HEK293 (cell line): ENCODE measurements around the gene N4BP2L2.

Source experiments
- CTCF ChIA-PET: fragments of 350-600 bp; formaldehyde crosslinking; extraction: SDS; loops from one replicate; lab custom pipeline; 2021; ENCODE audit warnings: antibody characterized with exemption; lab: Yijun Ruan, JAX
- POLR2A ChIA-PET: fragments of 300-600 bp; formaldehyde crosslinking; extraction: SDS; loops from one replicate; lab custom pipeline; 2020; ENCODE audit warnings: antibody characterized with exemption, inconsistent platforms; lab: Yijun Ruan, JAX
- H3K27ac ChIP-seq: fragments of 200-500 bp; sonication (Bioruptor generic); 2 replicates; pipeline ENCODE4 v1.5.1; 2014; ENCODE audit warnings: low read depth, low read length, control low read depth, inconsistent platforms; ENCODE audit errors: extremely low read depth
- H3K36me3 ChIP-seq, 2 experiments: fragments of 200-500 bp in 1 of 2; sonication (Bioruptor generic) in 1 of 2; 1 replicate in 1 of 2; 2 replicates in 1 of 2; pipeline ENCODE4 v1.5.1; 2014 to 2017; ENCODE audit warnings: inconsistent platforms in 2 of 2, low read length in 2 of 2; ENCODE audit not compliant: control insufficient read depth in 2 of 2, insufficient read depth in 1 of 2
- H3K4me1 ChIP-seq: fragments of 200-500 bp; sonication (Bioruptor generic); 2 replicates; pipeline ENCODE4 v1.5.1; 2014; ENCODE audit warnings: mild to moderate bottlenecking, low read length, inconsistent platforms; ENCODE audit not compliant: control insufficient read depth, insufficient read depth
- H3K4me3 ChIP-seq: 2 replicates; pipeline ENCODE4 v1.5.1; 2011; ENCODE audit warnings: low read depth, mild to moderate bottlenecking, control low read depth, low read length, moderate library complexity
- H3K9me3 ChIP-seq: fragments of 200-500 bp; sonication (Bioruptor generic); 2 replicates; pipeline ENCODE4 v1.5.1; 2014; ENCODE audit warnings: low read depth, low read length, inconsistent platforms; ENCODE audit not compliant: control insufficient read depth, insufficient read depth
- BCL11A ChIP-seq: fragments of 450-650 bp; formaldehyde crosslinking; IDR thresholded peaks from 2 replicates; pipeline ENCODE4 v1.5.1; 2016; ENCODE audit warnings: low read depth, missing biosample characterization, missing genetic modification characterization
- KLF7 ChIP-seq: fragments of 450-650 bp; formaldehyde crosslinking; IDR thresholded peaks from 2 replicates; pipeline ENCODE4 v1.5.1; 2016; ENCODE audit warnings: missing biosample characterization, missing genetic modification characterization, borderline replicate concordance
- MZF1 ChIP-seq: fragments of 450-650 bp; formaldehyde crosslinking; IDR thresholded peaks from 2 replicates; pipeline ENCODE4 v1.5.1; 2017; ENCODE audit warnings: missing biosample characterization, missing genetic modification characterization, borderline replicate concordance
- PRDM2 ChIP-seq: fragments of 450-650 bp; formaldehyde crosslinking; IDR thresholded peaks from 2 replicates; pipeline ENCODE4 v1.5.1; 2016; ENCODE audit warnings: missing biosample characterization, missing genetic modification characterization, borderline replicate concordance
- SCRT1 ChIP-seq: fragments of 450-650 bp; formaldehyde crosslinking; IDR thresholded peaks from 2 replicates; pipeline ENCODE4 v1.5.1; 2016; ENCODE audit warnings: missing biosample characterization, missing genetic modification characterization, borderline replicate concordance
- SP2 ChIP-seq: fragments of 450-650 bp; formaldehyde crosslinking; IDR thresholded peaks from 2 replicates; pipeline ENCODE4 v1.5.1; 2016; ENCODE audit warnings: missing biosample characterization, missing genetic modification characterization
- SP3 ChIP-seq: fragments of 450-650 bp; formaldehyde crosslinking; IDR thresholded peaks from 2 replicates; pipeline ENCODE4 v1.5.1; 2016; ENCODE audit warnings: missing biosample characterization, missing genetic modification characterization
- ZBTB8A ChIP-seq: fragments of 450-650 bp; formaldehyde crosslinking; IDR thresholded peaks from 2 replicates; pipeline ENCODE4 v1.5.1; 2016; ENCODE audit warnings: missing biosample characterization, missing genetic modification characterization
- ZNF202 ChIP-seq: fragments of 450-650 bp; formaldehyde crosslinking; IDR thresholded peaks from 2 replicates; pipeline ENCODE4 v1.5.1; 2016; ENCODE audit warnings: missing biosample characterization, missing genetic modification characterization, borderline replicate concordance
- ZNF23 ChIP-seq: fragments of 450-650 bp; formaldehyde crosslinking; IDR thresholded peaks from 2 replicates; pipeline ENCODE4 v1.5.1; 2016; ENCODE audit warnings: missing biosample characterization, missing genetic modification characterization, borderline replicate concordance
- ZNF280C ChIP-seq: fragments of 450-650 bp; formaldehyde crosslinking; IDR thresholded peaks from 2 replicates; pipeline ENCODE4 v1.5.1; 2016; ENCODE audit warnings: missing biosample characterization, missing genetic modification characterization
- ZNF394 ChIP-seq: fragments of 450-650 bp; formaldehyde crosslinking; IDR thresholded peaks from 2 replicates; pipeline ENCODE4 v1.5.1; 2016; ENCODE audit warnings: missing biosample characterization, missing genetic modification characterization, mild to moderate bottlenecking, moderate library complexity, borderline replicate concordance
- ZNF404 ChIP-seq: fragments of 450-650 bp; formaldehyde crosslinking; IDR thresholded peaks from 2 replicates; pipeline ENCODE4 v1.5.1; 2017; ENCODE audit warnings: missing biosample characterization, missing genetic modification characterization
- ZNF530 ChIP-seq: fragments of 450-650 bp; formaldehyde crosslinking; IDR thresholded peaks from 2 replicates; pipeline ENCODE4 v1.5.1; 2016; ENCODE audit warnings: low read depth, missing biosample characterization, missing genetic modification characterization
- ZNF558 ChIP-seq: fragments of 450-650 bp; formaldehyde crosslinking; IDR thresholded peaks from 2 replicates; pipeline ENCODE4 v1.5.1; 2016; ENCODE audit warnings: missing biosample characterization, missing genetic modification characterization
- ZNF560 ChIP-seq: fragments of 450-650 bp; formaldehyde crosslinking; IDR thresholded peaks from 2 replicates; pipeline ENCODE4 v1.5.1; 2017; ENCODE audit warnings: missing biosample characterization, missing genetic modification characterization, borderline replicate concordance
- ZNF600 ChIP-seq: fragments of 450-650 bp; formaldehyde crosslinking; IDR thresholded peaks from 2 replicates; pipeline ENCODE4 v1.5.1; 2016; ENCODE audit warnings: missing biosample characterization, missing genetic modification characterization
- ZNF621 ChIP-seq: fragments of 450-650 bp; formaldehyde crosslinking; IDR thresholded peaks from 2 replicates; pipeline ENCODE4 v1.5.1; 2017; ENCODE audit warnings: missing biosample characterization, missing genetic modification characterization
- ZNF623 ChIP-seq: fragments of 450-650 bp; formaldehyde crosslinking; IDR thresholded peaks from 2 replicates; pipeline ENCODE4 v1.5.1; 2016; ENCODE audit warnings: missing biosample characterization, missing genetic modification characterization
- ZNF629 ChIP-seq: fragments of 450-650 bp; formaldehyde crosslinking; IDR thresholded peaks from 2 replicates; pipeline ENCODE4 v1.5.1; 2017; ENCODE audit warnings: missing biosample characterization, missing genetic modification characterization
- ZNF639 ChIP-seq: fragments of 450-650 bp; formaldehyde crosslinking; IDR thresholded peaks from 2 replicates; pipeline ENCODE4 v1.5.1; 2016; ENCODE audit warnings: missing biosample characterization, missing genetic modification characterization
- ZNF670 ChIP-seq: fragments of 450-650 bp; formaldehyde crosslinking; IDR thresholded peaks from 2 replicates; pipeline ENCODE4 v1.5.1; 2016; ENCODE audit warnings: missing biosample characterization, missing genetic modification characterization, low read depth
- ZNF707 ChIP-seq: fragments of 450-650 bp; formaldehyde crosslinking; IDR thresholded peaks from 2 replicates; pipeline ENCODE4 v1.5.1; 2016; ENCODE audit warnings: missing biosample characterization, missing genetic modification characterization
- ZNF747 ChIP-seq: fragments of 450-650 bp; formaldehyde crosslinking; IDR thresholded peaks from 2 replicates; pipeline ENCODE4 v1.5.1; 2016; ENCODE audit warnings: missing biosample characterization, missing genetic modification characterization
- ZNF830 ChIP-seq: fragments of 450-650 bp; IDR thresholded peaks from 2 replicates; pipeline ENCODE4 v1.5.0; 2018; ENCODE audit warnings: missing biosample characterization, missing genetic modification characterization, low read depth, mild to moderate bottlenecking, moderate library complexity
- TF ChIP-seq, protein P1 (sequence below): fragments of 450-650 bp; formaldehyde crosslinking; IDR thresholded peaks from 2 replicates; pipeline ENCODE4 v1.5.1; 2017; ENCODE audit warnings: missing biosample characterization, missing genetic modification characterization

The N4BP2L2 gene

DNA sequence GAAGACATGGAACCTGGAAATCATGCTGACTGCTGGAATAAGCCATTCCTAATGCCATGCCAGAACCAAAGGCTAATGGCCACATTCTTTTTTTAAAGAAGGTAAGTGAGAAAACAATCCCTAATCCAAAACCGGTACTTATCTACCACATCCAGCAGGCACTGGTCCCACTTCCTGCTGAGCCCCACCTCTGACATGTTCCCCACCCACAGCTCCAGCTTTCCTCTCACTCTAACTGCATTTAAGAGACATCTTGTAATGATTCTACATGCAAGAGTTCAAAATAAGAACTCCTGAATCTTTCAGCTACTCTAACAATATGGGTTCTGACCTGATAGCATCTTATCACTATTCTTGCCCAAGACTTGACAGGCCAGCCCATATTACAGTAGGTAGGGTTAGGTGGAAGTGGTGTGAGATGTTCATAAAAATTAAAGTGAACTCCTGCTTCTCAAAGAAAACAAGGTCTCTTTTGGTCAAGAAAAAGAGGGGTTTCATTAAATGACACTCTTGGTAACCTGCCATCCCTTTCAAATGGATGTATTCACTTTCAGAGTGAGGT is 41.9 kb downstream of the N4BP2L2 start:
- ChIA-PET POLR2A (no interaction called here), CTCF (no interaction called here)
- Histone ChIP-seq H3K4me1 (no peaks in the 10 kb centered on the region), H3K4me3 (no peak overlapping the region), H3K9me3 (no peaks in the 10 kb centered on the region), H3K36me3 (no peaks in the 10 kb centered on the region; a peak in 1 of 3 replicates), H3K27ac (no peak overlapping the region)
- TF ChIP-seq KLF7 (tag by site-specific recombination), result no peak
- no peak for TF ChIP-seq SP3
- TF ChIP-seq SCRT1 (tag by site-specific recombination), result no peak
- TF ChIP-seq ZNF670 (tag by site-specific recombination), result no peak
- no peak for TF ChIP-seq ZNF830 (tag by site-specific recombination)
- TF ChIP-seq ZNF394 (tag by site-specific recombination), result no peak
- no peak for TF ChIP-seq ZNF623 (tag by site-specific recombination)
- TF ChIP-seq ZNF747 (tag by site-specific recombination), result no peak
- no peak for TF ChIP-seq ZNF202
- no peak for TF ChIP-seq BCL11A
- no peak for TF ChIP-seq ZNF707 (tag by site-specific recombination)
- no peak for TF ChIP-seq ZNF558 (tag by site-specific recombination)

GRCh38 chr13:32495841-32496240 is 42.8 kb downstream of the N4BP2L2 start:
- H3K9me3 ChIP-seq, result no peaks in the 10 kb centered on the region
- CTCF ChIA-PET, result interaction anchor here (0.6 kb wide), 1 partner anchor 24 kb away, joined by 5 read pairs; no protein-coding TSS in a partner anchor
- H3K4me1 ChIP-seq, result no peaks in the 10 kb centered on the region
- POLR2A ChIA-PET, result no interaction called here
- no peak overlapping the region for H3K4me3 ChIP-seq
- no peaks in the 10 kb centered on the region for H3K36me3 ChIP-seq
- no peak overlapping the region for H3K27ac ChIP-seq
- TF ChIP-seq ZNF280C, result no peak
- no peak for TF ChIP-seq MZF1 (tag by site-specific recombination)
- no peak for TF ChIP-seq ZNF621 (tag by site-specific recombination)
- no peak for TF ChIP-seq ZNF23 (tag by site-specific recombination)
- TF ChIP-seq ZNF600 (tag by site-specific recombination), result no peak
- TF ChIP-seq ZNF530 (tag by site-specific recombination), result no peak
- TF ChIP-seq ZNF560, result no peak
- TF ChIP-seq ZNF639, result no peak
- TF ChIP-seq SP2 (tag by site-specific recombination), result no peak
- TF ChIP-seq ZNF404 (tag by site-specific recombination), result no peak
- no peak for TF ChIP-seq PRDM2 (tag by site-specific recombination)
- no peak for TF ChIP-seq ZNF629 (tag by site-specific recombination)
- no peak for TF ChIP-seq ZBTB8A (tag by site-specific recombination)
- TF ChIP-seq, protein P1, sequence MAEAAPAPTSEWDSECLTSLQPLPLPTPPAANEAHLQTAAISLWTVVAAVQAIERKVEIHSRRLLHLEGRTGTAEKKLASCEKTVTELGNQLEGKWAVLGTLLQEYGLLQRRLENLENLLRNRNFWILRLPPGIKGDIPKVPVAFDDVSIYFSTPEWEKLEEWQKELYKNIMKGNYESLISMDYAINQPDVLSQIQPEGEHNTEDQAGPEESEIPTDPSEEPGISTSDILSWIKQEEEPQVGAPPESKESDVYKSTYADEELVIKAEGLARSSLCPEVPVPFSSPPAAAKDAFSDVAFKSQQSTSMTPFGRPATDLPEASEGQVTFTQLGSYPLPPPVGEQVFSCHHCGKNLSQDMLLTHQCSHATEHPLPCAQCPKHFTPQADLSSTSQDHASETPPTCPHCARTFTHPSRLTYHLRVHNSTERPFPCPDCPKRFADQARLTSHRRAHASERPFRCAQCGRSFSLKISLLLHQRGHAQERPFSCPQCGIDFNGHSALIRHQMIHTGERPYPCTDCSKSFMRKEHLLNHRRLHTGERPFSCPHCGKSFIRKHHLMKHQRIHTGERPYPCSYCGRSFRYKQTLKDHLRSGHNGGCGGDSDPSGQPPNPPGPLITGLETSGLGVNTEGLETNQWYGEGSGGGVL, result no peak
